BLaER1 treated with 17β-estradiol and CSF1 and Interleukin-3, amounts not matched to agents 10 nM and 100 nM (cell line): Measurements from ENCODE around the gene KISS1R.
"Not testable (repeated sequence)": the region's sequence is repeated elsewhere in the genome, so short reads cannot be mapped to it uniquely, and the experiment has no call there.

Experiments
- H3K27ac ChIP-seq, 11 experiments: shearing (Covaris generic); formaldehyde crosslinking; 2 replicates each; pipeline ENCODE4 v1.8.1; 2022
- H3K27me3 ChIP-seq, 11 experiments: shearing (Covaris generic); formaldehyde crosslinking; 2 replicates each; pipeline ENCODE4 v1.8.1; 2022
- H3K36me3 ChIP-seq, 11 experiments: shearing (Covaris generic); formaldehyde crosslinking; 2 replicates each; pipeline ENCODE4 v1.8.1; 2022
- H3K4me1 ChIP-seq, 10 experiments: shearing (Covaris generic); formaldehyde crosslinking; 2 replicates each; pipeline ENCODE4 v1.8.1; 2022
- H3K4me2 ChIP-seq, 11 experiments: shearing (Covaris generic); formaldehyde crosslinking; 2 replicates each; pipeline ENCODE4 v1.8.1; 2022
- H3K4me3 ChIP-seq, 10 experiments: shearing (Covaris generic); formaldehyde crosslinking; 2 replicates each; pipeline ENCODE4 v1.8.1; 2022
- H3K9ac ChIP-seq, 11 experiments: shearing (Covaris generic); formaldehyde crosslinking; 2 replicates each; pipeline ENCODE4 v1.8.1; 2022
- H3K9me3 ChIP-seq, 11 experiments: shearing (Covaris generic); formaldehyde crosslinking; replicated peaks in 1 of 11; 2 replicates each; pipeline ENCODE4 v1.8.1; 2022
- H4K20me1 ChIP-seq, 11 experiments: shearing (Covaris generic); formaldehyde crosslinking; 2 replicates each; pipeline ENCODE4 v1.8.1; 2022
- Cebpa-rat ChIP-seq, 11 experiments: shearing (Covaris generic); IDR thresholded peaks; 2 replicates each; pipeline ENCODE4 v1.8.1; 2022

Gene KISS1R

DNA sequence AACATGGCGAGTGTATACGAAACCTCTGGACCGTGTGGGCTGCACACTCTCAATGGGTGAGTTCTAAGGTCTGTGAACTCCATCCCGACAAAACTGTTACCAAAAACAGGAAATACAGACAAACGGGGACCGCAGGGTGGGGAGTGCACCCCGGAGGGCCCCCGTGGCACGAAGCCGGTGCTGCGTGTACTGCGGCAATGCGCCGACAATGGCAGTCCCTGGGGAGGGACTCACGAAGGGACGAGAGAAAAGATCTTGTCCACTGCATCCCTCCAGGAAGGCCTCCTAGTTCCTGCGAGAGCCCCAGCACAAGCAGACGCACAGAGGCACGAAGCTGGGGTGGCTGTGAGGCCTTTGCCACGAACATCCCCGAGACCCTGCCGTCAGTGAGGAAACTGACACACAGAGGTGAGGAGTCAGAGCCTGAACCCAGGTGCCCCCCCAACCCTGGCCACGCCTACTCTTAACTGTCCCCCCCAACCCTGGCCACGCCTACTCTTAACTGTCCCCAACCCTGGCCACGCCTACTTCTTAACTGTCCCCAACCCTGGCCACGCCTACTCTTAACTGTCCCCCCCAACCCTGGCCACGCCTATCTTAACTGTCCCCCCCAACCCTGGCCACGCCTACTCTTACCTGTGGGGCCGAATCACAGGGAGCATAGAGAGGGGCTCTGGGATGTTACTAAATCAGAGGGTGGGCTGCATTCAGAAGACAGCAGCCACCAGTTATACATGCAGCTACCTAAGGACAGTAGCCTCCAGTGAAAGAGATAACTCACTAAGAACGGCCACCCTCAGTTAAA, 28.4 kb upstream of the KISS1R start:
- peaks cover 6 to 17% (median 10%) of the 10 kb centered on the region in 10 experiments; a peak in 18 of 20 replicates for H3K4me1 ChIP-seq
- peaks cover 62 to 75% (median 73%) of the 10 kb centered on the region in 11 experiments for H3K36me3 ChIP-seq
- peaks cover 0 to 80% (median 33%) of the 10 kb centered on the region in 11 experiments; a peak in 15 of 22 replicates for H4K20me1 ChIP-seq

DNA sequence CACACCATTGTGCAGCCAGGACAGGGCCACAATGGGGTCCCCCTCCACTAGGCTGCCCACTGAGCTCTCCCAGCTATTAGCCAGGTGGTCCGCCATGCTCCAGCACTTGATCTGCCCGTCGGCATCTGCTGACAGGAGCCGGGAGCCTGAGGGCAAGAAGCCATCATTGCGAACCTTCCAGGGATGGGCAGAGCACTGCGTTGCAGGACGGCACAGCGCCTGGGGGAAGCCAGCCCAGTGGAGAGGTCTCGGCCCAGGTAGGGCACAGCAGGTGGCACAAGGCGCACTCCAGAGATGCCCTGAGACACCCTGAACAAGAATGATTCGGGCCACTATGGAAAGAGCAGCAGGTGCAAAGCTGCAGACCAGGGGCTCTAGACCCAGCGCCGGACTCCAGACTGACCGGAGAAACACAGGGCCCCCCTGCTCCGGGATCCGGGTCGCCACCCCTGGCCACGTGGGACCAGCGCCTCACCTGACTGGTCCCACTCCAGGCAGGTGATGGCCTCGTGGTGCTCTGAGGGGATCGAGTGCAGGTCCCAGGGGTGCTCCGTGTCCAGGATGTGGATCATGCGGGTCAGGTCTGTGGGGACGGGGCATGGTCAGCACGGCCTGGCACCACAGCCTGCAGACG, 27.4 kb upstream of the KISS1R start:
- H3K4me3 ChIP-seq = no peak overlapping the region
- H3K4me2 ChIP-seq = no peak overlapping the region
- H3K27me3 ChIP-seq = no peaks in the 10 kb centered on the region
- TF ChIP-seq Cebpa-rat (IDR thresholded peaks at IDR 0.05) = no peak
- 0 out of 22 replicates have a peak overlapping the region, but pooled peaks of 1 of the 11 experiments have one; percentile 3 for H3K9ac ChIP-seq
- peaks cover 0 to 71% (median 33%) of the 10 kb centered on the region in 11 experiments; a peak in 15 of 22 replicates for H4K20me1 ChIP-seq
- H3K27ac ChIP-seq = no peak overlapping the region
- H3K36me3 ChIP-seq = peaks cover 52 to 65% (median 63%) of the 10 kb centered on the region in 11 experiments
- no peaks in the 10 kb centered on the region for H3K9me3 ChIP-seq
- H3K4me1 ChIP-seq = peaks cover 6 to 25% (median 13%) of the 10 kb centered on the region in 10 experiments; a peak in 18 of 20 replicates

More for the DNA sequence above, 28.4 kb upstream of the KISS1R start:
- TF ChIP-seq Cebpa-rat (IDR thresholded peaks at IDR 0.05) = no peak
- Histone ChIP-seq H3K4me2 (no peak overlapping the region), H3K9me3 (no peaks in the 10 kb centered on the region), H3K4me3 (no peak overlapping the region), H3K27me3 (no peaks in the 10 kb centered on the region), H3K27ac (no peak overlapping the region), H3K9ac (no peak overlapping the region)

DNA sequence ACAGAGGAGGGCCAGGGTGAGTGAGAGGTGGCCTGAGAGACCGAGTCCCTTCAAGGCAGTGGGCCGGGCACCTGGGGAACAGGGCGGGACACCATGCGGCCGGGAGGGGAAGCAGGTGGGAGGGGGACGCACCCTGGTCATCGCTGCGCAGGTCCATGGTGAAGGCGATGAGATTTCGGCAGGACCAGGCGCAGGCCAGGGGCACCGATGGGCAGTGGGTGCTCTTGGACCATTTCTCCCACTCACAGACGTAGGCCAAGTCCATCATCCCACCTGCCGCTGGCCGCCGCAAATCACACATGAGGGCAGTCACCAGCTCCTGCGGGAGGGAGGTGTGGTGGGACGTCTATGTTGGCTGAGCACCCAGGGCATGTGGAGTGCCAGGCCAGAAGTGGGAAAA, 26.3 kb upstream of the KISS1R start:
- no peak overlapping the region for H3K4me3 ChIP-seq
- no peak overlapping the region for H3K27ac ChIP-seq
- peaks cover 42 to 57% (median 53%) of the 10 kb centered on the region in 11 experiments for H3K36me3 ChIP-seq
- H3K4me1 ChIP-seq = peaks cover 6 to 25% (median 13%) of the 10 kb centered on the region in 10 experiments; a peak in 18 of 20 replicates
- H3K9me3 ChIP-seq = no peaks in the 10 kb centered on the region
- H3K4me2 ChIP-seq = peak overlapping the region in 2 of 11 experiments; percentile 25 to 86; a peak in 1 of 22 replicates
- H3K9ac ChIP-seq = peak overlapping the region in 4 of 11 experiments; percentile 18 to 34 (median 24); a peak in 3 of 22 replicates
- peaks cover 0 to 61% (median 33%) of the 10 kb centered on the region in 11 experiments; a peak in 15 of 22 replicates for H4K20me1 ChIP-seq
- no peaks in the 10 kb centered on the region for H3K27me3 ChIP-seq
- TF ChIP-seq Cebpa-rat (IDR thresholded peaks at IDR 0.05) = no peak

DNA sequence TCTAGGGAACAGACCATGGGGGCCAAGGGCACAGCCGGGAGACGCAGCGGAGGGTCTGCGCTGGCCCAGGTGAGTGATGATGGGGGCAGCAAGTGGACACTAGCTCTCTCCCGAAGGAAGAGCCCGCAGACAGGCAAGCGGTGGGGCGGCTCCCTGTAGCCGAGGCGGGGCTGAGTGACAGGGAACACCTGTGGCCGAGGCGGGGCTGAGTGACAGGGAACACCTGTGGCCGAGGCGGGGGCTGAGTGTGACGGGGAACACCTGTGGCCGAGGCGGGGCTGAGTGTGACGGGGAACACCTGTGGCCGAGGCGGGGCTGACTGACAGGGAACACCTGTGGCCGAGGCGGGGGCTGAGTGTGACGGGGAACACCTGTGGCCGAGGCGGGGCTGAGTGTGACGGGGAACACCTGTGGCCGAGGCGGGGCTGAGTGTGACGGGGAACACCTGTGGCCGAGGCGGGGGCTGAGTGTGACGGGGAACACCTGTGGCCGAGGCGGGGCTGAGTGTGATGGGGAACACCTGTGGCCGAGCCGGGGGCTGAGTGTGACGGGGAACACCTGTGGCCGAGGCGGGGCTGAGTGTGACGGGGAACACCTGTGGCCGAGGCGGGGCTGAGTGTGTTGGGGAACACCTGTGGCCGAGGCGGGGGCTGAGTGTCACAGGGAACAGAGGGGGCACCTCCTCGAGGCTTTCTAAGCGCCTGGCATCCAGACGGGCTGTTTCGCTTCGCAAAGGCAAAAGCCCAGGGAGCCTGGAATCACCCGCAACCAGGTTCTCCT, 25.5 kb upstream of the KISS1R start:
- Histone ChIP-seq H4K20me1 (peaks cover 0 to 59% (median 33%) of the 10 kb centered on the region in 11 experiments; a peak in 15 of 22 replicates), H3K27ac (peak overlapping the region in 9 of 11 experiments; percentile 90 to 97 (median 95); a peak in 15 of 22 replicates), H3K36me3 (peaks cover 42 to 57% (median 51%) of the 10 kb centered on the region in 11 experiments), H3K4me2 (peak overlapping the region; percentile 84 to 93 (median 88)), H3K9ac (peak overlapping the region; percentile 91 to 97 (median 93)), H3K4me1 (peaks cover 6 to 25% (median 13%) of the 10 kb centered on the region in 10 experiments; a peak in 18 of 20 replicates), H3K4me3 (peak overlapping the region; percentile 71 to 90 (median 78))
- not testable (repeated sequence) for H3K9me3 ChIP-seq, H3K27me3 ChIP-seq

DNA sequence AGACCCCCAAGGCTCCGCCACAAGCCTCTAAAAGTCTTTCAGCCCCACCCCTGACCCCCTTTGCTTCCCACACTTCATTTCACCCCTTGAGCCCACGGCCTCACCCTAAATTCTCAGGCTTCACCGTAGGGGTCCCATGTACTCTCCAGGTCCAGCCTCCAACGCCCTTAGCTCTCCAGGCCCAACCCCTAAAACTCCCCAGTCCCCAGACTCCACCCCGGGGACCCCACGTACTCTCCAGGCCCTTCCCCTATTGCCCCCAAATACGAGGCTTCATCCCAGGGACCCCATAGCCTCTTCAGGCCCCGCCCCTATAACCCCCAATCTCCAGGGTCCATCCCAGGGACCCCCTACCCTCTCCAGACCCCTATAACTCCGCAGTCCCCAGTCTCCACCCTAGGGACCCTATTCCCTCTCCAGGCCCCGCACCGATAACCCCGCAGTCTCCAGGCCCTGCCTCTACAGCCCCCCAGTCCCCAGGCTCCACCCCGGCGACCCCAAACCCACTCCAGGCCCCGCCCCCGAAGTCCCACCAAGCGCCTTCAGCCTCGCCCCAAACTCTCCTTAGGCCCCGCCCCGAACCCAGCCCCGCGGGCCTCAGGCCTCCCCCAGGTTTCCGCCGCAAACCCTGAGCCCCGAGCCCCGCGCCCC, 24.8 kb upstream of the KISS1R start:
- Histone ChIP-seq H3K27ac (peak overlapping the region; percentile 90 to 97 (median 95)), H3K4me3 (peak overlapping the region; percentile 71 to 90 (median 78)), H3K4me1 (peaks cover 6 to 25% (median 13%) of the 10 kb centered on the region in 10 experiments; a peak in 18 of 20 replicates), H3K9me3 (no peaks in the 10 kb centered on the region), H4K20me1 (peaks cover 0 to 57% (median 33%) of the 10 kb centered on the region in 11 experiments; a peak in 15 of 22 replicates), H3K27me3 (no peaks in the 10 kb centered on the region), H3K9ac (peak overlapping the region; percentile 91 to 97 (median 93)), H3K4me2 (peak overlapping the region; percentile 84 to 93 (median 88)), H3K36me3 (peaks cover 42 to 57% (median 51%) of the 10 kb centered on the region in 11 experiments)
- no peak for TF ChIP-seq Cebpa-rat (IDR thresholded peaks at IDR 0.05)

DNA sequence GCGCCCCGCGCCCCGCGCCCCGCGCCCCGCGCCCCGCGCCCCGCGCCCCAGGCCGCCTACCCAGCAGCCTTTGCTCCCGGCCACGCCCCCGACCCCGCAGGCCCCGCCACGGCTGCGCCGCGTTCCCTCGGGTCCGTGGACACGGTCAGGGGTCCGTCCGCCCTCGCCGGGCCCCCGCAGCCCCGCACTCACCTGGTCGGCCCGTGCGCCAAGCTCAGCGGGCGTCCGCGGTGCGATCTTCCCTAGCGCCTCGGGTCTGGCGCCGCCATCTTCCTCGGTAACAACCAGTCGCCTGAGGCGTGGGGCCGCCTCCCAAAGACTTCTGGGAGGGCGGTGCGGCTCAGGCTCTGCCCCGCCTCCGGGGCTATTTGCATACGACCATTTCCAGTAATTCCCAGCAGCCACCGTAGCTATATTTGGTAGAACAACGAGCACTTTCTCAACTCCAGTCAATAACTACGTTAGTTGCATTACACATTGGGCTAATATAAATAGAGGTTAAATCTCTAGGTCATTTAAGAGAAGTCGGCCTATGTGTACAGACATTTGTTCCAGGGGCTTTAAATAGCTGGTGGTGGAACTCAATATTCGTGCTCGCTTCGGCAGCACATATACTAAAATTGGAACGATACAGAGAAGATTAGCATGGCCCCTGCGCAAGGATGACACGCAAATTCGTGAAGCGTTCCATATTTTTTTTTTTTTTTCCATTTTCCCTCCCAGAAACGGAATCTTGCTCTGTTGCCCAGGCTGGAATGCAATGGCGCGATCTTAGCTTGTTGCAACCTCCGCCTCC, 24.0 kb upstream of the KISS1R start, which contains the start of the genes MED16 and RNU6-9:
TSS of gene MED16 (minus strand) at position 294 of the 796 bp plus-strand sequence. CDS start 2,056 bp downstream, outside the sequence.
TSS of gene RNU6-9 (plus strand) at position 591 of the 796 bp plus-strand sequence.
- no peak for TF ChIP-seq Cebpa-rat (IDR thresholded peaks at IDR 0.05)
- H4K20me1 ChIP-seq = peaks cover 0 to 61% (median 33%) of the 10 kb centered on the region in 11 experiments; a peak in 15 of 22 replicates
- H3K27me3 ChIP-seq = no peaks in the 10 kb centered on the region
- peak within 1 kb of the TSS; percentile 84 to 93 (median 88) for H3K4me2 ChIP-seq
- peak within 1 kb of the TSS; percentile 90 to 97 (median 95) for H3K27ac ChIP-seq
- H3K9me3 ChIP-seq = no peaks in the 10 kb centered on the region
- H3K9ac ChIP-seq = peak within 1 kb of the TSS; percentile 91 to 97 (median 93)
- peaks cover 12 to 25% (median 20%) of the 10 kb centered on the region in 10 experiments; a peak in 19 of 20 replicates for H3K4me1 ChIP-seq
- peaks cover 40 to 55% (median 49%) of the 10 kb centered on the region in 11 experiments for H3K36me3 ChIP-seq
- H3K4me3 ChIP-seq = peak within 1 kb of the TSS; percentile 71 to 90 (median 78)

DNA sequence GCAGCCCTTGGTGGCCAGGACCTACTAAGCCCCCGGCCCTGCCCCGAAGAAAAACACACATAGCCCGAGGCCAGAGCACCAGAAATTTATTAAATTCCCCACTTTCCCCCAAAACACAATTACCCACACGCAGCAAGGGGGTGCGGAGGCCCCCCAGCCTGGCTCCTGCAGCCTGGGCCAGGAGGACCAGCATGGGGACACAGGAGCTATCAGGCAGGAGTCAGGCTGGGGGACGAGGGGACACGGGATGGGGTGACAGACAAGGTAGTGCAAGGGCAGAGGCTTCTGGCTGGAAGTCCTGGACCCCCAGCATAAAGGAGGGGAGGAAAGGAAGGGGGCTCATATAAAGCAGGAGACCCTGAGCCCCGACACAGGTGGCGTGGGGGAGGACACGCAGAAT, 20.7 kb upstream of the KISS1R start:
- H3K27me3 ChIP-seq = no peaks in the 10 kb centered on the region
- peaks cover 15 to 41% (median 29%) of the 10 kb centered on the region in 10 experiments for H3K4me1 ChIP-seq
- H4K20me1 ChIP-seq = peaks cover 7 to 57% (median 33%) of the 10 kb centered on the region in 11 experiments; a peak in 19 of 22 replicates
- no peak overlapping the region for H3K27ac ChIP-seq
- H3K9ac ChIP-seq = no peak overlapping the region
- no peaks in the 10 kb centered on the region for H3K9me3 ChIP-seq
- no peak overlapping the region for H3K4me2 ChIP-seq
- TF ChIP-seq Cebpa-rat (IDR thresholded peaks at IDR 0.05) = no peak
- peaks cover 26 to 47% (median 35%) of the 10 kb centered on the region in 11 experiments; a peak in 20 of 22 replicates for H3K36me3 ChIP-seq
- H3K4me3 ChIP-seq = no peak overlapping the region
